D341Med (cell line): ENCODE measurements around the gene MAGEB2.
A peak's percentile ranks its signal among the peaks of the same experiment; 100 is the strongest.
"Not testable (repeated sequence)": the region's sequence is repeated elsewhere in the genome, so short reads cannot be mapped to it uniquely, and the experiment has no call there.

Source experiments
- DNase-seq: peaks from one replicate; pipeline ENCODE4 v3.0.0; 2012; ENCODE audit warnings: low spot score

Gene MAGEB2

GRCh38 chrX:30215357-30215843, at the start of gene MAGEB2:
Gene MAGEB2, plus strand, starts transcription at chrX:30215563. Its CDS starts 3,018 bp downstream, at chrX:30218581.
- no peak for DNase-seq

GRCh38 chrX:30170900-30171299, 44.5 kb upstream of the MAGEB2 start:
- DNase-seq = no peak

GRCh38 chrX:30181353-30181752, 34.0 kb upstream of the MAGEB2 start:
- no peak for DNase-seq

- no peak for DNase-seq
Observed at GRCh38 chrX:30183554-30183953, 31.8 kb upstream of the MAGEB2 start.

- DNase-seq = no peak
Observed at GRCh38 chrX:30190426-30190825, 24.9 kb upstream of the MAGEB2 start.

GRCh38 chrX:30193910-30194309, 21.5 kb upstream of the MAGEB2 start:
- not testable (repeated sequence) for DNase-seq

GRCh38 chrX:30196322-30196721, 19.0 kb upstream of the MAGEB2 start:
- DNase-seq = peak; percentile 21

GRCh38 chrX:30212172-30212571, 3.2 kb upstream of the MAGEB2 start:
- no peak for DNase-seq

- no peak for DNase-seq
Observed at GRCh38 chrX:30217465-30217864, 2.1 kb downstream of the MAGEB2 start.

GRCh38 chrX:30219372-30219771, 4.0 kb downstream of the MAGEB2 start:
- DNase-seq = no peak

- DNase-seq = no peak
Observed at GRCh38 chrX:30220661-30221060, 5.3 kb downstream of the MAGEB2 start.

- no peak for DNase-seq
Observed at GRCh38 chrX:30224536-30224935, 9.2 kb downstream of the MAGEB2 start.

- no peak for DNase-seq
Observed at GRCh38 chrX:30228526-30228925, 13.2 kb downstream of the MAGEB2 start.

- DNase-seq = no peak
Observed at GRCh38 chrX:30230395-30230794, 15.0 kb downstream of the MAGEB2 start, which contains the start of gene MAGEB3. Gene MAGEB3, plus strand, starts transcription at chrX:30230657. Its CDS starts 5,268 bp downstream, at chrX:30235925.

GRCh38 chrX:30241724-30242415, 26.5 kb downstream of the MAGEB2 start, which contains the start of gene MAGEB4:
Gene MAGEB4, plus strand, starts transcription at chrX:30242000. Its CDS starts 136 bp downstream, at chrX:30242136.
- DNase-seq = no peak

- DNase-seq = no peak
Observed at GRCh38 chrX:30246769-30247489, 31.6 kb downstream of the MAGEB2 start, which contains the start of gene MAGEB1. Gene MAGEB1, plus strand, starts transcription at chrX:30247146. Its CDS starts 3,348 bp downstream, at chrX:30250494.

GRCh38 chrX:30248854-30249253, 33.5 kb downstream of the MAGEB2 start:
- DNase-seq = no peak

- DNase-seq = no peak
Observed at GRCh38 chrX:30253257-30253656, 37.9 kb downstream of the MAGEB2 start.

- no peak for DNase-seq
Observed at GRCh38 chrX:30259927-30260326, 44.6 kb downstream of the MAGEB2 start.

- DNase-seq = no peak
Observed at GRCh38 chrX:30261012-30261411, 45.6 kb downstream of the MAGEB2 start.

GRCh38 chrX:30262763-30263162, 47.4 kb downstream of the MAGEB2 start:
- DNase-seq = no peak
